IMR-90 (cell line): ENCODE results near the gene SYPL1. TPM values are rescaled to one million over a fixed set of nuclear protein-coding genes. Genes with fewer than 3 reads are reported as not detected.

Experiments used
- ATAC-seq: fragments of 200-7000 bp; cut with Tn5 transposase; 2 replicates; pipeline ENCODE4 v1.9.1; 2020; ENCODE audit warnings: low read depth, mild to moderate bottlenecking, moderate library complexity
- BruUV-seq: library from RNA; stranded (reverse); fragments of 400-500 nt; replicated peaks from 2 replicates; lab custom pipeline; 2021; lab: Mats Ljungman, UMichigan
- CTCF ChIA-PET: fragments of 300-600 bp; formaldehyde crosslinking; extraction: SDS; loops from one replicate; lab custom pipeline; 2021; ENCODE audit warnings: antibody characterized with exemption; lab: Yijun Ruan, JAX
- POLR2A ChIA-PET: fragments of 300-600 bp; sonication (Branson Sonifier 250); formaldehyde crosslinking; loops from one replicate; lab custom pipeline; 2022; ENCODE audit warnings: antibody characterized with exemption; ENCODE audit not compliant: unreplicated experiment; lab: Charles Lee
- DNase-seq: peaks from one replicate; pipeline ENCODE4 v3.0.0; 2013
- H2AFZ ChIP-seq: replicated peaks from 2 replicates; pipeline ENCODE3; 2013; ENCODE audit warnings: low read length, mild to moderate bottlenecking; ENCODE audit not compliant: poor library complexity
- H2AK5ac ChIP-seq: 2 replicates; pipeline ENCODE4 v1.6.1; 2013; ENCODE audit warnings: low read depth, low read length, inconsistent platforms
- H2AK9ac ChIP-seq: replicated peaks from 2 replicates; pipeline ENCODE3; 2013; ENCODE audit warnings: mild to moderate bottlenecking, low read depth, low read length, moderate library complexity; ENCODE audit not compliant: poor library complexity
- H2BK120ac ChIP-seq: 2 replicates; pipeline ENCODE4 v1.6.1; 2013; ENCODE audit warnings: low read depth, low read length, inconsistent platforms
- H2BK15ac ChIP-seq: 3 replicates; pipeline ENCODE4 v1.6.1; 2013; ENCODE audit warnings: low read depth, low read length, inconsistent platforms
- H2BK20ac ChIP-seq: 2 replicates; pipeline ENCODE4 v1.6.1; 2013; ENCODE audit warnings: low read depth, mild to moderate bottlenecking, inconsistent platforms, low read length, moderate library complexity
- H2BK5ac ChIP-seq: 2 replicates; pipeline ENCODE4 v1.6.1; 2013; ENCODE audit warnings: mild to moderate bottlenecking, low read depth, low read length, inconsistent platforms; ENCODE audit not compliant: poor library complexity, severe bottlenecking
- H3K14ac ChIP-seq: replicated peaks from 2 replicates; pipeline ENCODE4 v1.6.1; 2013; ENCODE audit warnings: low read depth, low read length, inconsistent platforms
- H3K18ac ChIP-seq: 2 replicates; pipeline ENCODE4 v1.6.1; 2013; ENCODE audit warnings: low read depth, low read length, control low read depth
- H3K23ac ChIP-seq: 2 replicates; pipeline ENCODE4 v1.6.1; 2013; ENCODE audit warnings: low read depth, low read length, inconsistent platforms
- H3K27ac ChIP-seq: 2 replicates; pipeline ENCODE4 v1.5.1; 2013; ENCODE audit warnings: mild to moderate bottlenecking, control low read depth, low read length; ENCODE audit not compliant: insufficient read depth
- H3K27me3 ChIP-seq: 2 replicates; pipeline ENCODE4 v1.6.1; 2013; ENCODE audit warnings: low read length; ENCODE audit not compliant: control insufficient read depth, insufficient read depth
- H3K36me3 ChIP-seq: 2 replicates; pipeline ENCODE4 v1.6.1; 2013; ENCODE audit warnings: low read length, mixed read lengths; ENCODE audit not compliant: control insufficient read depth, insufficient read depth
- H3K4ac ChIP-seq: 2 replicates; pipeline ENCODE4 v1.6.1; 2013; ENCODE audit warnings: low read depth, low read length, inconsistent platforms
- H3K4me1 ChIP-seq: 2 replicates; pipeline ENCODE4 v1.6.1; 2013; ENCODE audit warnings: low read length, mixed read lengths; ENCODE audit not compliant: control insufficient read depth, insufficient read depth
- H3K4me2 ChIP-seq: 2 replicates; pipeline ENCODE4 v1.6.1; 2013; ENCODE audit warnings: low read depth, mild to moderate bottlenecking, control low read depth, low read length, moderate library complexity
- H3K4me3 ChIP-seq: 2 replicates; pipeline ENCODE4 v1.5.1; 2013; ENCODE audit warnings: low read depth, mild to moderate bottlenecking, control low read depth, low read length, moderate library complexity; ENCODE audit not compliant: insufficient read depth
- H3K56ac ChIP-seq: 2 replicates; pipeline ENCODE4 v1.6.1; 2013; ENCODE audit warnings: low read length, inconsistent platforms; ENCODE audit not compliant: insufficient read depth; ENCODE audit errors: extremely low read depth
- H3K79me1 ChIP-seq, 2 experiments: 2 replicates each; pipeline ENCODE4 v1.6.1; 2013; ENCODE audit warnings: low read length in 2 of 2, inconsistent platforms in 1 of 2, low read depth in 1 of 2
- H3K9ac ChIP-seq: 2 replicates; pipeline ENCODE4 v1.6.1; 2013; ENCODE audit warnings: low read depth, low read length, control low read depth
- H3K9me1 ChIP-seq: 2 replicates; pipeline ENCODE4 v1.6.1; 2013; ENCODE audit warnings: low read length, inconsistent platforms; ENCODE audit not compliant: insufficient read depth
- H3K9me3 ChIP-seq: 2 replicates; pipeline ENCODE4 v1.6.1; 2013; ENCODE audit warnings: low read length; ENCODE audit not compliant: control insufficient read depth, insufficient read depth
- H4K20me1 ChIP-seq: 2 replicates; pipeline ENCODE4 v1.6.1; 2013; ENCODE audit warnings: low read length, inconsistent platforms; ENCODE audit not compliant: insufficient read depth
- H4K5ac ChIP-seq: 2 replicates; pipeline ENCODE4 v1.6.1; 2013; ENCODE audit warnings: mild to moderate bottlenecking, low read depth, low read length, control low read depth
- H4K8ac ChIP-seq, 2 experiments: 2 replicates each; pipeline ENCODE4 v1.6.1; 2013; ENCODE audit warnings: low read depth in 2 of 2, low read length in 2 of 2, control low read depth in 1 of 2, inconsistent platforms in 1 of 2
- H4K91ac ChIP-seq: 2 replicates; pipeline ENCODE4 v1.6.1; 2013; ENCODE audit warnings: low read depth, low read length, inconsistent platforms; ENCODE audit not compliant: insufficient read depth
- BHLHE40 ChIP-seq: fragments of 150-350 bp; IDR thresholded peaks from 2 replicates; pipeline ENCODE4 v1.6.1; 2016; ENCODE audit warnings: mild to moderate bottlenecking, low read depth, low read length
- CEBPB ChIP-seq: IDR thresholded peaks from 2 replicates; pipeline ENCODE4 v1.6.1; 2012; ENCODE audit warnings: low read depth, low read length, improper control_type of control experiment
- MAFK ChIP-seq: IDR thresholded peaks from 2 replicates; pipeline ENCODE4 v1.6.1; 2012; ENCODE audit warnings: low read depth, low read length, improper control_type of control experiment
- MAZ ChIP-seq: IDR thresholded peaks from 2 replicates; pipeline ENCODE4 v1.6.1; 2012; ENCODE audit warnings: low read depth, mild to moderate bottlenecking, low read length, improper control_type of control experiment, moderate library complexity, borderline replicate concordance
- MXI1 ChIP-seq: IDR thresholded peaks from 2 replicates; pipeline ENCODE4 v1.6.1; 2012; ENCODE audit warnings: low read depth, mild to moderate bottlenecking, low read length, moderate library complexity, borderline replicate concordance
- RAD21 ChIP-seq: IDR thresholded peaks from 2 replicates; pipeline ENCODE4 v1.6.1; 2012; ENCODE audit warnings: low read length, improper control_type of control experiment
- RCOR1 ChIP-seq: IDR thresholded peaks from 2 replicates; pipeline ENCODE4 v1.6.1; 2012; ENCODE audit warnings: mild to moderate bottlenecking, low read length, improper control_type of control experiment; ENCODE audit not compliant: insufficient replicate concordance
- RFX5 ChIP-seq: IDR thresholded peaks from 2 replicates; pipeline ENCODE4 v1.8.0; 2012; ENCODE audit warnings: low read depth, mild to moderate bottlenecking, low read length, moderate library complexity
- USF2 ChIP-seq: fragments of 150-350 bp; IDR thresholded peaks from 2 replicates; pipeline ENCODE4 v1.6.1; 2017; ENCODE audit warnings: mild to moderate bottlenecking, antibody characterized with exemption, low read length, low read depth
- WGBS, 2 experiments: methylation state at CpG; one replicate each; pipeline versions ENCODE4 v1.1.5 to v1.1.7; 2013; ENCODE audit warnings: missing lambda C conversion rate in 2 of 2; ENCODE audit not compliant: insufficient read length in 1 of 2; ENCODE audit errors: extremely low coverage in 2 of 2; 5-methylcytosine and 5-hydroxymethylcytosine counted together
- dilution Hi-C: fragments of 300-500 bp; cut with HindIII; formaldehyde crosslinking; loops from one replicate; pipeline ENCODE4 v1.14.3; 2018; ENCODE audit warnings: low sequenced_read_pairs; ENCODE audit not compliant: unreplicated experiment
- in situ Hi-C: fragments of 300-500 bp; cut with MboI; formaldehyde crosslinking; loops from 3 replicates; pipeline ENCODE4 v1.14.3; 2019; ENCODE audit warnings: low sequenced_read_pairs, inconsistent platforms, mixed read lengths
- intact Hi-C: fragments of 100-400 bp; cut with micrococcal nuclease; formaldehyde crosslinking; loops from 2 replicates; pipeline ENCODE4 v1.10.0; 2022
- polyA plus RNA-seq, 3 experiments: library from polyadenylated mRNA; depleted of rRNA; stranded (reverse); fragments of >200 nt; gene quantifications; 2 replicates each; pipeline ENCODE4 v1.2.3, GENCODE V29; 2012; ENCODE audit warnings: low replicate concordance in 1 of 3
- total RNA-seq: library from RNA; depleted of rRNA; stranded (reverse); fragments of >200 nt; gene quantifications from 2 replicates; pipeline ENCODE4 v1.2.3, GENCODE V29; 2012

Gene SYPL1
- total and polyA plus RNA-seq, 2 of the 4 experiments (the other 2 are of a cell fraction): 19.0 to 45.0 TPM

DNA sequence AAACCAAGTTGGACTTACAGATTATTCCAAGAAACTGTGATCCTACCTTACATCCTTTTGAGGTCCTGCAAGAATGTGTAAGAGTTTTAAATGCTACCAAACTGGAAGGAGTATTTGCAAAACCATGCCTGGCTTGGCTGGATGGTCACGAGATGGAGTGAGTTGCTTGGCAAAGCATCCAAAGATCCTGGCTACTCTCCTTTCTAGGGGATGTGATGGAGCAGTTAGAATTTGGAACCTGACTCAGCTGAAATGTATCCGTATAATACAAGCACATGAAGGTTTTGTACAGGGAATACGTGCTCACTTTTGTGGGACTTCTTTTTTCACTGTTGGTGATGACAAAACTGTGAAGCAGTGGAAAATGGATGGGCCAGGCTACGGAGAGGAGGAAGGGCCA is 13.3 kb upstream of the SYPL1 start:
- Histone ChIP-seq H3K9ac (no peak overlapping the region), H2BK15ac (no peak overlapping the region), H2BK20ac (no peak overlapping the region; the same call in 1 of the 2 replicates), H3K18ac (no peak overlapping the region), H4K20me1 (no peaks in the 10 kb centered on the region), H2AK5ac (peak overlapping the region; percentile 35; the same call in 1 of the 2 replicates), H3K27ac (no peak overlapping the region), H4K91ac (no peak overlapping the region), H3K4me2 (no peak overlapping the region), H2BK120ac (no peak overlapping the region), H2AK9ac (no peak overlapping the region), H3K4me3 (no peak overlapping the region), H4K8ac (no peak overlapping the region), H2BK5ac (no peak overlapping the region), H3K36me3 (no peaks in the 10 kb centered on the region), H3K4ac (no peak overlapping the region), H3K9me1 (0 out of 2 replicates have a peak, but pooled peaks cover 3% of the 10 kb centered on the region), H3K23ac (no peak overlapping the region), H3K79me1 (no peaks in the 10 kb centered on the region), H3K4me1 (peaks cover 6% of the 10 kb centered on the region), H2AFZ (no peak overlapping the region), H3K27me3 (peaks cover 1% of the 10 kb centered on the region; the same call in 1 of the 2 replicates), H3K9me3 (no peaks in the 10 kb centered on the region), H3K14ac (no peak overlapping the region), H3K56ac (no peak overlapping the region), H4K5ac (no peak overlapping the region)
- ATAC-seq (no peak), DNase-seq (peak; percentile 39)
- intact Hi-C loops: no loop called here
- in situ Hi-C loops: no loop called here
- BruUV-seq: no TSS peak
- CTCF ChIA-PET: no interaction called here
- POLR2A ChIA-PET: no interaction called here
- TF ChIP-seq CEBPB: no peak
- TF ChIP-seq RCOR1: no peak
- TF ChIP-seq RFX5: no peak
- no peak for TF ChIP-seq MAZ
- TF ChIP-seq RAD21: no peak
- no peak for TF ChIP-seq USF2
- no peak for TF ChIP-seq BHLHE40
- TF ChIP-seq MAFK: peak; percentile 24; the same call in 1 of the 2 replicates
- TF ChIP-seq MXI1: no peak
- 60% methylated on average over 2 of the region's 4 CpGs; no CpG with 5 or more reads in 1 of the 2 experiments for WGBS, 2 experiments
- dilution Hi-C loops: no loop called here
